Measurements from ENCODE around the gene CAST.

GRCh38 chr5:96633820-96634219 is 28.4 kb upstream of the CAST start:
- TF ChIP-seq CTCF (IDR thresholded peaks at IDR 0.05) (no peak), POLR2A (IDR thresholded peaks at IDR 0.05) (no peak)

All from uterus (tissue), 2 donors.